ENCODE measurements around the gene SMYD3. TPM values are rescaled to one million over a fixed set of nuclear protein-coding genes. Genes with fewer than 3 reads are reported as not detected.

The SMYD3 gene
- total and polyA plus RNA-seq, 4 donors, result 10.5 to 40.1 (median 32.5) TPM

DNA sequence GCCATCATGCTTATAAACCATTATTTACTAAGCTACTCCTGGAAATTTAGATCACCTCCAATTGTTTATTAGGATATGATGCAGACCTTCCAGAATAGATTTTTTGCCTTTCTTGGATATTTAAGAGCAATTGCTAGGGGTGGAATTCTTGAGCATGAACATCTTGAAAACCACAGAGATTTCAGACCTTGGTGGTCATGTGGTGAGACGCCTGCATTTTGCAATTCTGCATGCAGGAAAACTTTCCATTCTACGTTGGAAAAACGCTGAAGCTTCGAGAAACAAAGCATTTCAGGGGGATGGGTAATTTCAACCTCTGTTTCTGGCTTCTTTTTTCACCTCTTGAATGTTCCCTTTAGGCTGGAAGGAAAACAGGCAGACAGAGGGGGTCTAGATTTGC, 756.0 kb downstream of the SMYD3 start:
- DNase-seq (peak in 1 of 3 donors; percentile 40), ATAC-seq (ENCODE audit: insufficient read depth, low FRiP score) (no peak)
- no peak overlapping the region for H3K4me3 ChIP-seq
- no peak overlapping the region for H3K27ac ChIP-seq (ENCODE audit: low read depth in 1 of 2, low read length in 1 of 2)
- peaks cover 0 to 8% (median 1%) of the 10 kb centered on the region in 4 donors for H3K9me3 ChIP-seq (ENCODE audit: control insufficient read depth in 4 of 4, insufficient read depth in 3 of 4, low read length in 3 of 4)
- H3K9ac ChIP-seq (ENCODE audit: insufficient read depth in 1 of 2, low read length in 2 of 2), result no peak overlapping the region
- 47 to 63% methylated on average over 4 of the region's 4 CpGs for WGBS, 2 donors
- no peaks in the 10 kb centered on the region for H3K27me3 ChIP-seq (ENCODE audit: control insufficient read depth in 3 of 3, insufficient read depth in 3 of 3, low read length in 2 of 3)
- TF ChIP-seq, protein P1, sequence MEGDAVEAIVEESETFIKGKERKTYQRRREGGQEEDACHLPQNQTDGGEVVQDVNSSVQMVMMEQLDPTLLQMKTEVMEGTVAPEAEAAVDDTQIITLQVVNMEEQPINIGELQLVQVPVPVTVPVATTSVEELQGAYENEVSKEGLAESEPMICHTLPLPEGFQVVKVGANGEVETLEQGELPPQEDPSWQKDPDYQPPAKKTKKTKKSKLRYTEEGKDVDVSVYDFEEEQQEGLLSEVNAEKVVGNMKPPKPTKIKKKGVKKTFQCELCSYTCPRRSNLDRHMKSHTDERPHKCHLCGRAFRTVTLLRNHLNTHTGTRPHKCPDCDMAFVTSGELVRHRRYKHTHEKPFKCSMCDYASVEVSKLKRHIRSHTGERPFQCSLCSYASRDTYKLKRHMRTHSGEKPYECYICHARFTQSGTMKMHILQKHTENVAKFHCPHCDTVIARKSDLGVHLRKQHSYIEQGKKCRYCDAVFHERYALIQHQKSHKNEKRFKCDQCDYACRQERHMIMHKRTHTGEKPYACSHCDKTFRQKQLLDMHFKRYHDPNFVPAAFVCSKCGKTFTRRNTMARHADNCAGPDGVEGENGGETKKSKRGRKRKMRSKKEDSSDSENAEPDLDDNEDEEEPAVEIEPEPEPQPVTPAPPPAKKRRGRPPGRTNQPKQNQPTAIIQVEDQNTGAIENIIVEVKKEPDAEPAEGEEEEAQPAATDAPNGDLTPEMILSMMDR (IDR thresholded peaks at IDR 0.05; ENCODE audit: control extremely low read depth, extremely low read depth), result no peak
- H3K4me1 ChIP-seq (ENCODE audit: control insufficient read depth in 5 of 5, insufficient read depth in 5 of 5, low read length in 5 of 5), result peaks cover 0 to 6% (median 4%) of the 10 kb centered on the region in 5 donors
- H3K36me3 ChIP-seq (ENCODE audit: control insufficient read depth in 4 of 4, insufficient read depth in 4 of 4, low read length in 4 of 4), result peaks cover 0 to 3% (median 0%) of the 10 kb centered on the region in 4 donors

DNA sequence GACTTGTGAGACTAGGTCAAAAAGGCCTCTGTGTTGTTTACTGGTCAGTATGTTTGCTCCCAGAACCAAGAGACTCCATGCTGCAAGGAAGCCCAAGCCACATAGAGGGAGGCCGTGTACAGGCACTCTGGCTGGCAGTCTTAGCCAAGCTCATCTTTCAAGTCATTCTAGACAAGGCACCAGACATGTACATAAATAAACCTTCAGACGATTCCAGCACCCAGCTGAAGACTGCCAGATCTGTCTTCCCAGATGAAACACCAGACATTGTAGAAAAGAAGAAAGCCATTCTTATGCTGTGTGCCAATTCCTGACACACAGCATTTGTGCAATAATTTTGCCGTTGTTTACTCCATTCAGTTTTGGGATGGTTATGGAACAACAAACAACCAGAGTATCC, 756.8 kb downstream of the SMYD3 start:
- H3K4me3 ChIP-seq, result no peak overlapping the region
- 84% methylated on average over 3 of the region's 3 CpGs for WGBS, 2 donors
- no peak for ATAC-seq (ENCODE audit: insufficient read depth, low FRiP score)

DNA sequence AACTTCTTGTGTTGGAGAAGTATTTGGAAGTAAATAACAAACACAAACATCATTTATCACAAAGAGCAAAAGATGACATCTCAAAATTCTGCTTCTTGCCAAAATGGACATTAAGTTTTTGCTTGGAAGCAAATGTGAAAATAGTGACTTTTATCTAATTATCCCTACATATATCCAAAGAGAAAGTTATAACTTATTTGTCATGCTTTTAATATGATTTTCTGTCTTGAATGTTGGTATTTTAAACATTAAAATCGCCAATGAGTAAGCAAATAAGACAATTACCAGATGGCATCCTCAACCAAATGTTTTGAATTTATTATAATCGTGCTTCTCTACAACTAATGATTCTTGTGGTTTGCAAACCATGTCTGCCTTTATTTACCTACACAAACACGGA, 758.0 kb downstream of the SMYD3 start:
- Histone ChIP-seq H3K36me3 (ENCODE audit: control insufficient read depth in 4 of 4, insufficient read depth in 4 of 4, low read length in 4 of 4) (peaks cover 0 to 3% (median 0%) of the 10 kb centered on the region in 4 donors), H3K4me3 (no peak overlapping the region), H3K27ac (ENCODE audit: low read depth in 1 of 2, low read length in 1 of 2) (no peak overlapping the region), H3K4me1 (ENCODE audit: control insufficient read depth in 5 of 5, insufficient read depth in 5 of 5, low read length in 5 of 5) (peaks cover 0 to 6% (median 1%) of the 10 kb centered on the region in 5 donors), H3K27me3 (ENCODE audit: control insufficient read depth in 3 of 3, insufficient read depth in 3 of 3, low read length in 2 of 3) (no peaks in the 10 kb centered on the region), H3K9ac (ENCODE audit: insufficient read depth in 1 of 2, low read length in 2 of 2) (no peak overlapping the region), H3K9me3 (ENCODE audit: control insufficient read depth in 4 of 4, insufficient read depth in 3 of 4, low read length in 3 of 4) (peaks cover 0 to 8% (median 1%) of the 10 kb centered on the region in 4 donors)
- TF ChIP-seq, protein P1 (IDR thresholded peaks at IDR 0.05; ENCODE audit: control extremely low read depth, extremely low read depth), result no peak
- no peak for DNase-seq
- no peak for ATAC-seq (ENCODE audit: insufficient read depth, low FRiP score)
- 90 to 96% methylated on average over 3 of the region's 3 CpGs for WGBS, 2 donors

More for the DNA sequence above, 756.8 kb downstream of the SMYD3 start:
- Histone ChIP-seq H3K9ac (ENCODE audit: insufficient read depth in 1 of 2, low read length in 2 of 2) (no peak overlapping the region), H3K4me1 (ENCODE audit: control insufficient read depth in 5 of 5, insufficient read depth in 5 of 5, low read length in 5 of 5) (peaks cover 0 to 6% (median 4%) of the 10 kb centered on the region in 5 donors), H3K27ac (ENCODE audit: low read depth in 1 of 2, low read length in 1 of 2) (no peak overlapping the region), H3K36me3 (ENCODE audit: control insufficient read depth in 4 of 4, insufficient read depth in 4 of 4, low read length in 4 of 4) (peaks cover 0 to 3% (median 0%) of the 10 kb centered on the region in 4 donors), H3K27me3 (ENCODE audit: control insufficient read depth in 3 of 3, insufficient read depth in 3 of 3, low read length in 2 of 3) (no peaks in the 10 kb centered on the region), H3K9me3 (ENCODE audit: control insufficient read depth in 4 of 4, insufficient read depth in 3 of 4, low read length in 3 of 4) (peaks cover 0 to 8% (median 1%) of the 10 kb centered on the region in 4 donors)
- TF ChIP-seq, protein P1 (IDR thresholded peaks at IDR 0.05; ENCODE audit: control extremely low read depth, extremely low read depth), result no peak
- DNase-seq, result no peak

DNA sequence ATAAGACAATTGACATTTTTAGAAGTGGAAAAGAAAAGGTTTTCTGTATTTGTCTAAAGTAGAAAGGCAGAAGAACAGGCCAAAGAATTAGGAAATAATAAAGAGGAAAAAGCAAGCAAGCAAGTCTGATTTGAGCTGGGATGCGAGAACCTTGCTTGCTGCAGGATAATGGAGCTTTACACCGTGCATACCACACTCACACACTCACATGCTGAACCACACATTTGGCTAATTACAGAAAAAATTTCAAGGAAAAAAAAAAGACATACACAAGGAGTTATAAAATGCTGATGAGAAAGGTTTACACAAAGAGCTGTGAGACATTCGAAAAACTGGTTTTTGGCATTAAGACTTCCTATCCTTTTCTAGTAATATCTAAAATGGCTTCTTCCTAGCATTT, 758.4 kb downstream of the SMYD3 start:
- Histone ChIP-seq H3K4me1 (ENCODE audit: control insufficient read depth in 5 of 5, insufficient read depth in 5 of 5, low read length in 5 of 5) (peaks cover 0 to 6% (median 1%) of the 10 kb centered on the region in 5 donors), H3K9me3 (ENCODE audit: control insufficient read depth in 4 of 4, insufficient read depth in 3 of 4, low read length in 3 of 4) (peaks cover 0 to 8% (median 1%) of the 10 kb centered on the region in 4 donors), H3K9ac (ENCODE audit: insufficient read depth in 1 of 2, low read length in 2 of 2) (no peak overlapping the region), H3K4me3 (no peak overlapping the region), H3K27me3 (ENCODE audit: control insufficient read depth in 3 of 3, insufficient read depth in 3 of 3, low read length in 2 of 3) (no peaks in the 10 kb centered on the region), H3K36me3 (ENCODE audit: control insufficient read depth in 4 of 4, insufficient read depth in 4 of 4, low read length in 4 of 4) (peaks cover 0 to 3% (median 0%) of the 10 kb centered on the region in 4 donors), H3K27ac (ENCODE audit: low read depth in 1 of 2, low read length in 1 of 2) (no peak overlapping the region)
- TF ChIP-seq, protein P1 (IDR thresholded peaks at IDR 0.05; ENCODE audit: control extremely low read depth, extremely low read depth), result no peak
- WGBS, 2 donors, result 96 to 97% methylated on average over 3 of the region's 3 CpGs
- DNase-seq, result no peak
- ATAC-seq (ENCODE audit: insufficient read depth, low FRiP score), result no peak
